Mucosa of rectum (tissue), 2 donors: ENCODE data around the gene ACOX2.
A peak's percentile ranks its signal among the peaks of the same experiment; 100 is the strongest.

ENCODE experiments used
- H3K27ac ChIP-seq, 2 donors: one replicate each; pipeline ENCODE4 v1.7.0; 2013; ENCODE audit warnings: inconsistent platforms in 2 of 2, low read depth in 2 of 2, low read length in 2 of 2
- H3K27me3 ChIP-seq, 2 donors: one replicate each; pipeline ENCODE4 v1.7.0; 2013; ENCODE audit warnings: low read length in 2 of 2; ENCODE audit not compliant: control insufficient read depth in 2 of 2, insufficient read depth in 2 of 2
- H3K36me3 ChIP-seq, 2 donors: one replicate each; pipeline ENCODE4 v1.7.0; 2013; ENCODE audit warnings: low read length in 2 of 2; ENCODE audit not compliant: control insufficient read depth in 2 of 2, insufficient read depth in 2 of 2
- H3K4me1 ChIP-seq, 2 donors: one replicate each; pipeline ENCODE4 v1.7.0; 2013; ENCODE audit warnings: low read length in 2 of 2, mild to moderate bottlenecking in 1 of 2; ENCODE audit not compliant: control insufficient read depth in 2 of 2, insufficient read depth in 2 of 2
- H3K4me3 ChIP-seq, 2 donors: one replicate each; pipeline ENCODE4 v1.7.0; 2013; ENCODE audit warnings: low read length in 2 of 2
- H3K9ac ChIP-seq, 2 donors: one replicate each; pipeline ENCODE4 v1.7.0; 2013; ENCODE audit warnings: low read length in 2 of 2, low read depth in 1 of 2, mild to moderate bottlenecking in 1 of 2
- H3K9me3 ChIP-seq, 2 donors: one replicate each; pipeline ENCODE4 v1.7.0; 2013; ENCODE audit warnings: low read length in 2 of 2; ENCODE audit not compliant: control insufficient read depth in 2 of 2
- donor health status: healthy.
- donor health status: Normal muscosa, but diverticular disease.

ACOX2 gene

GRCh38 chr3:58463181-58463941 is 73.6 kb downstream of the ACOX2 start:
- H3K27me3 ChIP-seq = no peaks in the 10 kb centered on the region
- peak overlapping the region; percentile 43 to 60 for H3K4me3 ChIP-seq
- H3K9ac ChIP-seq = no peak overlapping the region
- no peaks in the 10 kb centered on the region for H3K36me3 ChIP-seq
- no peaks in the 10 kb centered on the region for H3K9me3 ChIP-seq
- no peak overlapping the region for H3K27ac ChIP-seq
- H3K4me1 ChIP-seq = peaks cover 3 to 7% of the 10 kb centered on the region in 2 donors

- Histone ChIP-seq H3K9ac (no peak overlapping the region), H3K27ac (no peak overlapping the region), H3K4me1 (peaks cover 3 to 7% of the 10 kb centered on the region in 2 donors), H3K27me3 (no peaks in the 10 kb centered on the region), H3K36me3 (no peaks in the 10 kb centered on the region), H3K9me3 (no peaks in the 10 kb centered on the region), H3K4me3 (no peak overlapping the region)
These were observed 74.2 kb downstream of the ACOX2 start for GRCh38 chr3:58462829-58463180.

GRCh38 chr3:58459160-58459559 is 77.8 kb downstream of the ACOX2 start:
- H3K27ac ChIP-seq = no peak overlapping the region
- no peaks in the 10 kb centered on the region for H3K36me3 ChIP-seq
- no peaks in the 10 kb centered on the region for H3K27me3 ChIP-seq
- H3K9me3 ChIP-seq = no peaks in the 10 kb centered on the region
- H3K4me1 ChIP-seq = peaks cover 3 to 7% of the 10 kb centered on the region in 2 donors
- no peak overlapping the region for H3K9ac ChIP-seq
- no peak overlapping the region for H3K4me3 ChIP-seq
